ENCODE results near the gene MUC13.

Gene MUC13

DNA sequence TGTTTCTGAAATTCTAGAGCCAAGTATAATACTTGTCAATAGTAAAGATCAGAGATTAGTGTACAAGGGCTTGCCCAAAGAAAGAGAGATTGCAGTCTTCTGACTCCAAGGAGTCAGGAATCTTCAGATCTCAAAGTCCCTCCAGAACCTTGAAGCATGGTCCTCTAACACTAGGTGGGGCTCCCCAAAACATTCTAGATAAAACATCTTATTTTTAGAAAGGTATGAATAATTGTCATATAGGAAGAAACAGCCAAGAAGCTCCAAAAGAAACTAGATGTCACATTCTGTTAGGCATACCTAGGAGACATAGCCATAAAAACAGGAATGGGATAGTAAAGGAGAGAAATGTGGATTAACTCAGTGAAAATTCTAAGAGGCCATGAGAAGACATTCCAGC lies 10.7 kb downstream of the MUC13 start:
- no peak overlapping the region for H3K4me3 ChIP-seq (ENCODE audit: low read depth, low read length)
- no peak for DNase-seq (ENCODE audit: low read depth)
- TF ChIP-seq, protein P1, sequence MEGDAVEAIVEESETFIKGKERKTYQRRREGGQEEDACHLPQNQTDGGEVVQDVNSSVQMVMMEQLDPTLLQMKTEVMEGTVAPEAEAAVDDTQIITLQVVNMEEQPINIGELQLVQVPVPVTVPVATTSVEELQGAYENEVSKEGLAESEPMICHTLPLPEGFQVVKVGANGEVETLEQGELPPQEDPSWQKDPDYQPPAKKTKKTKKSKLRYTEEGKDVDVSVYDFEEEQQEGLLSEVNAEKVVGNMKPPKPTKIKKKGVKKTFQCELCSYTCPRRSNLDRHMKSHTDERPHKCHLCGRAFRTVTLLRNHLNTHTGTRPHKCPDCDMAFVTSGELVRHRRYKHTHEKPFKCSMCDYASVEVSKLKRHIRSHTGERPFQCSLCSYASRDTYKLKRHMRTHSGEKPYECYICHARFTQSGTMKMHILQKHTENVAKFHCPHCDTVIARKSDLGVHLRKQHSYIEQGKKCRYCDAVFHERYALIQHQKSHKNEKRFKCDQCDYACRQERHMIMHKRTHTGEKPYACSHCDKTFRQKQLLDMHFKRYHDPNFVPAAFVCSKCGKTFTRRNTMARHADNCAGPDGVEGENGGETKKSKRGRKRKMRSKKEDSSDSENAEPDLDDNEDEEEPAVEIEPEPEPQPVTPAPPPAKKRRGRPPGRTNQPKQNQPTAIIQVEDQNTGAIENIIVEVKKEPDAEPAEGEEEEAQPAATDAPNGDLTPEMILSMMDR (IDR thresholded peaks at IDR 0.05; ENCODE audit: insufficient read depth, low read depth, low read length, missing control alignments) = peak; percentile 7

GRCh38 chr3:124920718-124921117 lies 13.8 kb downstream of the MUC13 start:
- DNase-seq (ENCODE audit: low read depth) = no peak
- TF ChIP-seq, protein P1 (IDR thresholded peaks at IDR 0.05; ENCODE audit: insufficient read depth, low read depth, low read length, missing control alignments) = no peak
- no peak overlapping the region for H3K4me3 ChIP-seq (ENCODE audit: low read depth, low read length)

GRCh38 chr3:124919756-124920155 lies 14.8 kb downstream of the MUC13 start:
- DNase-seq (ENCODE audit: low read depth) = no peak
- TF ChIP-seq, protein P1 (IDR thresholded peaks at IDR 0.05; ENCODE audit: insufficient read depth, low read depth, low read length, missing control alignments) = no peak
- H3K4me3 ChIP-seq (ENCODE audit: low read depth, low read length) = no peak overlapping the region

DNA sequence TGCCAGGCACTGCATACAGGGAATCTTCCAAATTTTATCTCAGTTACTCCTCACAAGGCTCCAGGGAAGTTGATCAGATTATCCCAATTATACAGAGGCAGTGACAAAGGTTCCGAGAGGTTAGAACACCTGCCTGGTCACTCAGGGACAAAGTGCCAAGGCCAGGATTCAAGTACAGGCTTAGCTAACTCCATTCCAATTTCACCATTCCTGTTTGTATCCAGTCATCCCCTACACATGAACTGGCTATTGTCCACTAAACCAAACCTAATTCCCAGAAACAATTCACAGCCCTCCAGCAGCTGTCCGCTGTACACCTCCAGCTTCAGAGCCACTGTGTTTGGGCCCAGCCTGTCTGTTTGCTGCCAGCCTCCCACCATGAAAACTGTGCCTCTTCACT lies 16.0 kb downstream of the MUC13 start:
- DNase-seq (ENCODE audit: low read depth) = no peak
- H3K4me3 ChIP-seq (ENCODE audit: low read depth, low read length) = no peak overlapping the region
- TF ChIP-seq, protein P1 (IDR thresholded peaks at IDR 0.05; ENCODE audit: insufficient read depth, low read depth, low read length, missing control alignments) = no peak

DNA sequence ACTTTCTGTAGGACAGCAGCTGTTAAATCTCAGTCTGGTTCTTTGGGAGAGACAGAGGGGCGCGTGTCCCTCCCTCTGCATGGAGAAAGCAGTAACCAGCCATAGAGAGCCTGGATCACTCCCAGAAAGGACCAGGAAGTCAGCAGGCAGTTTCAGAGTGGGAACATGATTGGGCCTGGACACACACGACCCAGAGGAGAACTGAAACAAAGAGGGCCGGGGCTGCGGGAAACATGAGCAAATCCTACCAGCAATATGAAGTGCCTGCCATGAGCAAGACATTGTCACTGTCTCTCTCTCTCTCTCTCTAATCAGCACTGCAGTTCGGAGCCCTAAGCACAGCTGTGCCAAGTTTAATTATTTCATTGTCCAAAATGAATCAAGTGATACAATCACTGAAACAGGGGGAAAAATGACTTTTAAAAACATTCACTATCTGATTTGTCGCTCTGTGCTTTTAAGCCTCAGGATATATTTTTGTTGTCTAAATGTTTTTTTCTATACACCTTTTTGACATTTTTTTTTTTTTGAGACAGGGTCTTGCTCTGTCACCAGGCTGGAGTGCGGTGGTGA lies 17.6 kb downstream of the MUC13 start:
- DNase-seq (ENCODE audit: low read depth) = no peak
- TF ChIP-seq, protein P1 (IDR thresholded peaks at IDR 0.05; ENCODE audit: insufficient read depth, low read depth, low read length, missing control alignments) = no peak
- H3K4me3 ChIP-seq (ENCODE audit: low read depth, low read length) = no peak overlapping the region

DNA sequence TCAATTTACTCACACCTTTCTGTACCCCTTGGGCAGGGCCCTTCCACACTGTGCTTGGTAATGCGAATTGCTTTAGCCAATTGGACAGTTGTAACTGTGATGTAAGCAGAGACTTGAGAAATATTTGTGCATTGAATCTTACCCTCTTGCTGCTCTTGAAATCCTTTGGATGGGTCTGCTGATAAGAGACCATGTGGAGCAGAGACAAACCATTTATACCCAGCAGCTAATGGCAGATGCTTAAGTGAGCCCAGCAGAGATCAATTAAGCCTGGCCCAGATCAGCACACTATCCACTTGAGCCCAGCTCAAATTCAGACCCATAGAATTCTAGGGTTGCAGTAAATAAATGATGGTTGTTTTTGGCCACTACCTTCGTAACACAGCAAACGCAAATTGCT lies 19.3 kb downstream of the MUC13 start:
- TF ChIP-seq, protein P1 (IDR thresholded peaks at IDR 0.05; ENCODE audit: insufficient read depth, low read depth, low read length, missing control alignments) = no peak
- H3K4me3 ChIP-seq (ENCODE audit: low read depth, low read length) = no peak overlapping the region
- no peak for DNase-seq (ENCODE audit: low read depth)

DNA sequence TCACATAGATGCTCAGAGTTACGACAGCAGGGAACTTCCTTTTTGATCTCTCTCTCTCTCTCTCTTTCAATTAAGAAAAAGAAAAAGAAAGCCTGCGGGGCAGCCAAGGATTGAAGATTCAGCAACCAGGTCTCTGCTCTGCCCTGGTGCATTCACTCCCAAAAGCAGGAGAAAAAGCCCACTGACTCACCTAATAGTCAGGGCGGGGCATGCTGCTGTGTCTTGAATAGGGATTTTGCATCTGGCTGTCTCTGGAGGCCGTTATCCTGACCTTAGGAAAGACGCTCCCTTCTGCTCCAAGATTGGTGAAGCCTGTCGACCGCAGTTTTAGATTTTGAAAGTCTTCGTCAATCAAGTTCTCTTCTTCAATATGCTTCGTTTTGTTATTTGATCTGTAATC lies 26.6 kb downstream of the MUC13 start:
- no peak for DNase-seq (ENCODE audit: low read depth)
- no peak overlapping the region for H3K4me3 ChIP-seq (ENCODE audit: low read depth, low read length)
- TF ChIP-seq, protein P1 (IDR thresholded peaks at IDR 0.05; ENCODE audit: insufficient read depth, low read depth, low read length, missing control alignments) = no peak

All from GM12865 (cell line).